Type B pancreatic cell (in vitro differentiated cells): ENCODE results near the gene SPPL2B. TPM values are rescaled to one million over a fixed set of nuclear protein-coding genes. Genes with fewer than 3 reads are reported as not detected.

ENCODE experiments used
- DNase-seq: peaks from one replicate; pipeline ENCODE4 v3.0.0; 2021; ENCODE audit warnings: mixed read lengths; ENCODE audit not compliant: unreplicated experiment; ENCODE audit errors: extremely low spot score
- H3K27ac Mint-ChIP-seq: 2 replicates; pipeline ENCODE4 v1.8.0; 2021; ENCODE audit warnings: mild to moderate bottlenecking, mixed read lengths
- H3K27me3 Mint-ChIP-seq: 2 replicates; pipeline ENCODE4 v1.8.0; 2021; ENCODE audit warnings: mixed read lengths
- H3K36me3 Mint-ChIP-seq: 2 replicates; pipeline ENCODE4 v1.8.0; 2021; ENCODE audit warnings: mixed read lengths
- H3K4me1 Mint-ChIP-seq: one replicate; pipeline ENCODE4 v1.8.0; 2021; ENCODE audit warnings: mixed read lengths; ENCODE audit not compliant: unreplicated experiment
- H3K4me3 Mint-ChIP-seq: 2 replicates; pipeline ENCODE4 v1.8.0; 2021; ENCODE audit warnings: mild to moderate bottlenecking, mixed read lengths
- H3K9me3 Mint-ChIP-seq: 2 replicates; pipeline ENCODE4 v1.8.0; 2021; ENCODE audit warnings: mixed read lengths
- CTCF ChIP-seq: fragments of 200-600 bp; sonication (generic); conservative IDR thresholded peaks from 2 replicates; pipeline ENCODE4 v1.5.0; 2021; ENCODE audit warnings: antibody characterized with exemption, mild to moderate bottlenecking
- total RNA-seq: library from RNA; stranded (reverse); gene quantifications from 2 replicates; pipeline ENCODE4 v1.2.1, GENCODE V29; 2021; ENCODE audit warnings: low replicate concordance

SPPL2B gene
- total RNA-seq, 1 donor from 2014 or later, result 131 TPM

GRCh38 chr19:2318923-2319322 is 9.6 kb upstream of the SPPL2B start:
- Mint-ChIP-seq H3K27me3 (peaks cover 4% of the 10 kb centered on the region), H3K4me3 (no peak overlapping the region), H3K27ac (no peak overlapping the region), H3K4me1 (no peaks in the 10 kb centered on the region), H3K9me3 (no peaks in the 10 kb centered on the region), H3K36me3 (no peaks in the 10 kb centered on the region)
- no peak for DNase-seq
- TF ChIP-seq CTCF, result no peak

- Mint-ChIP-seq H3K27me3 (peaks cover 4% of the 10 kb centered on the region), H3K9me3 (no peaks in the 10 kb centered on the region), H3K36me3 (no peaks in the 10 kb centered on the region), H3K27ac (no peak overlapping the region), H3K4me1 (no peaks in the 10 kb centered on the region), H3K4me3 (no peak overlapping the region)
- no peak for DNase-seq
- no peak for TF ChIP-seq CTCF
Measured at GRCh38 chr19:2319551-2319950, 8.9 kb upstream of the SPPL2B start.

GRCh38 chr19:2320049-2320448 is 8.4 kb upstream of the SPPL2B start:
- peaks cover 1% of the 10 kb centered on the region for H3K27me3 Mint-ChIP-seq
- no peak overlapping the region for H3K27ac Mint-ChIP-seq
- H3K36me3 Mint-ChIP-seq, result no peaks in the 10 kb centered on the region
- no peaks in the 10 kb centered on the region for H3K9me3 Mint-ChIP-seq
- H3K4me3 Mint-ChIP-seq, result no peak overlapping the region
- no peak for DNase-seq
- TF ChIP-seq CTCF, result no peak
- no peaks in the 10 kb centered on the region for H3K4me1 Mint-ChIP-seq

GRCh38 chr19:2320939-2321338 is 7.5 kb upstream of the SPPL2B start:
- no peak overlapping the region for H3K27ac Mint-ChIP-seq
- TF ChIP-seq CTCF, result no peak
- no peak for DNase-seq
- H3K36me3 Mint-ChIP-seq, result no peaks in the 10 kb centered on the region
- no peaks in the 10 kb centered on the region for H3K9me3 Mint-ChIP-seq
- H3K4me3 Mint-ChIP-seq, result no peak overlapping the region
- no peaks in the 10 kb centered on the region for H3K27me3 Mint-ChIP-seq
- H3K4me1 Mint-ChIP-seq, result peaks cover 4% of the 10 kb centered on the region

GRCh38 chr19:2321565-2322283 is 6.8 kb upstream of the SPPL2B start:
- H3K4me3 Mint-ChIP-seq, result no peak overlapping the region
- no peak for DNase-seq
- peaks cover 10% of the 10 kb centered on the region for H3K4me1 Mint-ChIP-seq
- H3K27me3 Mint-ChIP-seq, result no peaks in the 10 kb centered on the region
- no peak overlapping the region for H3K27ac Mint-ChIP-seq
- no peaks in the 10 kb centered on the region for H3K36me3 Mint-ChIP-seq
- no peaks in the 10 kb centered on the region for H3K9me3 Mint-ChIP-seq
- TF ChIP-seq CTCF, result no peak

GRCh38 chr19:2323707-2324106 is 4.8 kb upstream of the SPPL2B start:
- no peaks in the 10 kb centered on the region for H3K27me3 Mint-ChIP-seq
- TF ChIP-seq CTCF, result no peak
- no peak overlapping the region for H3K27ac Mint-ChIP-seq
- H3K4me1 Mint-ChIP-seq, result peaks cover 19% of the 10 kb centered on the region
- no peak overlapping the region for H3K4me3 Mint-ChIP-seq
- DNase-seq, result no peak
- H3K9me3 Mint-ChIP-seq, result no peaks in the 10 kb centered on the region
- H3K36me3 Mint-ChIP-seq, result no peaks in the 10 kb centered on the region
